DMS 273 (cell line): ENCODE measurements around the gene GNAL.
"Not testable (repeated sequence)": the region's sequence is repeated elsewhere in the genome, so short reads cannot be mapped to it uniquely, and the experiment has no call there.

Source experiments
- DNase-seq: peaks from one replicate; lab custom pipeline; 2025; ENCODE audit not compliant: unreplicated experiment; lab: John Stamatoyannopoulos, UW

Gene GNAL

DNA sequence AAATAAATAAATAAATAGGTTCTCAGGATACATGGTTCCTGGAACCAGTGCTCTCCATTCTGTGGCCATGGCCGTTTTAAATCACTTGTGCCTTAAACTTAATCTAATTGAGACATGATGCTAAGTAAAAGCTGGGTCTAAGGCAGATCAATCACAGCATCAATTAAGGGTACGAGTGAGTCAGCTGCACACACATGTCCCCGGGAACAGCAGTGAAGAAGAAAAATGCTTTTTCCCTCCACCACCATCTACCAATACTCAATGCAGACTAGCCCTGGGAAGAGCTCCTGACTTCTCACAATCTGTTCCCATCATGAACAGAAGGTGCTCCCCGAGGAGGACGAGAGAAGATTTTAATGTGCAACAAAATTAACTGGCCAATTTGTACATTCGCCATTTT is 155.4 kb downstream of the GNAL start:
- DNase-seq = no peak

DNA sequence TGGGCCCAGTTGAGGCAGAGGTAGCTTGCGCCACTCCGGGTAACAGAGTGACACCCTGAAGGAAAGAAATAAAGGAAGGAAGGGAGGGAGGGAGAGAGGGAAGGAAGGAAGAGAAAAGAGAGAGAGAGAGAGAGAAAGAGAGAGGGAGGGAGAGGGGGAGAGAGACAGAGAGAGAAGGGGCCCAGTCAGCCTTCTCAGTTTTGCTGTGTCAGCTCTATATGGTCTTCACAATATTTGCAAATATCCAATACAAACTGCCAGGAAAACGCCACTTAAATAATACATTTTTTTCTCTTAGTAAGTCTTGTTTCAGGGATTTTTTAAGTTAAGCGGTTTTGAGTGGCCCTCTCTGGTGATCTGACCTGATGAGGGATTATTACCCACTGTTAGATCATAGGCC is 156.6 kb downstream of the GNAL start:
- DNase-seq = no peak

DNA sequence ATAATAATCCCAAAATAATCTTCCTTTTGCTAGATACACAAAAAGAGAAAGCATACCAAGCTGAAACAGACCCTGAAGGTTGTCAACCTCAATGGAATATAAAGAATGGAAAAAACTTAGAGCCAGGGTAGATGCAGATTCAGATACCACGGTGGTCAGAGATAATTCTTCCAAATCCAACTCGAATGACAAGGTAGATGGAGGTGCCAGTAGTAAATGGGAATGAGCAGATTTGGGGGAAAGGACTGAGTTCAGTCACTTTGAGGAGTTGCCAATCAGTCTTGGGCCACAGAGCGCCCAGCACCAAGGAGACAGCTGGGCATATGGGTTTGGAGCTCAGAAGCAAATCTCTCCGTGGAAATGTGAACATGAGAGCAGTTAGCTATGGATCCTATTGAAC is 158.7 kb downstream of the GNAL start:
- no peak for DNase-seq

DNA sequence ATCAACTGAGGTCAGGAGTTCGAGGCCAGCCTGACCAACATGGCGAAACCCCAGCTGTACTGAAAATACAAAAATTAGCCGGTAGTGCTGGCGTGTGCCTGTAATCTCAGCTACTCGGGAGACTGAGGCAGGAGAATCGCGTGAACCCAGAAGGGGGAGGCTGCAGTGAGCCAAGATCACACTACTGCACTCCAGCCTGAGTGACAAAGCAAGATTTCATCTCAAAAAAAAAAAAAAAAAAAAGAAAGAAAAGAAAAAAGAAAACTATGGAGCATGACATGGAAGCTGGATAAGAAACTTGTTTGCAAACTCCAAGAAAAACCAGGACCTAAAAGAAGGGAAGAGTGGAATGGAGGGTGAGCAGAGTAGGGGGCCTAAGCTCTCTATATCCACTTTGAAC is 160.2 kb downstream of the GNAL start:
- DNase-seq = no peak

DNA sequence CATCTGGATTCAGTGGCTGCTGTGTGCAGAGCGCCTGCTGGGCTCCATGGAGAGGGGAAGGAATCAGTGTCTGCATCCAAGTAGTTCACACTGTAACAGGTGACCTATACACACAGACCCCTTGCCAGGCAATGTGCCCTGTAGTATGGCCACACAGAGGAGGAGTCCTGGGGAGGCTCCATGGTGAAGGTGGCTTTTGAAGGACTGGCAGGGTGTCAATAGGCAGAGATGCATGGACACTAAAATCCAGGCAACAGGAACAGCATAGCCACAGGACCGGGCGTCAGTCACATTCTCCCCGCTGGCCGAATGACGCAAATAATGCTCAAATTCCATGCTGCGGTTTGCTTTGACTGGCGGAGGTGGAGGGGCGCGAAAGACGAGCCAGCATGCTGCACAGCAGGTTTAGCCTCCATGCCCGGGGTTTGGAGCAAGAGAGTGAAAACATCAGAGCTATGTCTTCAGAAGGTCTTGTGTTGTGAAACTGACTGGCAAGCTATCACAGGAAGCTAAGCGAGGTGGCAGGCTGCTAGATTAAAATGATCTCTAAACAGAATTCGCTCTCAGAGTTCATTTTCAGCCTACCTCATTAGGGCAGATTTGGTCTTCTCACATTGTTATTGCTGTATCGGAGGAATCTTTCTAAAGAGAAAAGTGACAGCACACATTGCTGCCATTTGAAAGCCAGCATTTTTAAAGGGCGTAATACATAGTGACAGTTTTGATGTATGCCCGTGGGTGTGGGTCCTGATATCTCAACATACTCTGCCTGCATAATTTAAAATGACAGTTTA is 161.0 kb downstream of the GNAL start:
- peak; percentile 91 for DNase-seq

DNA sequence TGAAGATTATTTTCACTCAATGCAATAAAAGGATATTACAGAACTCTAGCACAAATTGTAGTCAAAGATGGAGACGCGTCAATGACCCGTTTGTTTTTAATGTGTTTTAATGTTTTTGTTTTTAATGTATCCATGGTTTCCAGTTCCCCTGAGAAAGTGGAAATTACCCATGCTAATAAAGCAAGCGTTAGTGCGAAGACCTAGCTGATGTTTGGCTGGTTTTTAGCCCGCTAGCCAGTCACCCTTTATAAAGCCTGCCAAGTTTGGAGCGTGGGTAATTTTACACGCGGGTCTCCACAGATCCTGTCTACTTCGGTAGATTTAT is 161.7 kb downstream of the GNAL start:
- peak; percentile 83 for DNase-seq

DNA sequence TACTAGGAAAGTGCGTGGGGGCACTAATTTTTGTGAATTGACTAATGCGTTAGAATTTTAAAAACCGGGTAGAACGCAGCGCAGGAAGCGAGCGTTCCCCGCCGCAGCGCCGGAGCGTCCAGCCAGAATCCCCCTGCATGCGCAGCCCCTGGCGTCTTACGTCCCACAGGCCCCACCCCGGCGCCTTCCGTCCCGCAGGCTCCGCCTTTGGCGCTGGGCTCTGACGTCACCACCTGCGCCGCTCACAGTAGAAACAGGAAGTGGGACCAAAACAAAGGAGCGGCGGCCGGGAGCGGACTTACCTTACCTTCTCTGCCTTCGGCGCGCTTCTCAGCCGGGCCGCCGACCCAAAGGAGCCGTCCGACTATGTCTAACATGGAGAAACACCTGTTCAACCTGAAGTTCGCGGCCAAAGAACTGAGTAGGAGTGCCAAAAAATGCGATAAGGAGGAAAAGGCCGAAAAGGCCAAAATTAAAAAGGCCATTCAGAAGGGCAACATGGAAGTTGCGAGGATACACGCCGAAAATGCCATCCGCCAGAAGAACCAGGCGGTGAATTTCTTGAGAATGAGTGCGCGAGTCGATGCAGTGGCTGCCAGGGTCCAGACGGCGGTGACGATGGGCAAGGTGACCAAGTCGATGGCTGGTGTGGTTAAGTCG is 162.2 kb downstream of the GNAL start, which contains the start of gene CHMP1B:
Gene CHMP1B (plus strand): TSS at position 268 of the 660 bp plus-strand sequence. CDS start 99 bp downstream, at position 367.
- DNase-seq = peak; percentile 99

DNA sequence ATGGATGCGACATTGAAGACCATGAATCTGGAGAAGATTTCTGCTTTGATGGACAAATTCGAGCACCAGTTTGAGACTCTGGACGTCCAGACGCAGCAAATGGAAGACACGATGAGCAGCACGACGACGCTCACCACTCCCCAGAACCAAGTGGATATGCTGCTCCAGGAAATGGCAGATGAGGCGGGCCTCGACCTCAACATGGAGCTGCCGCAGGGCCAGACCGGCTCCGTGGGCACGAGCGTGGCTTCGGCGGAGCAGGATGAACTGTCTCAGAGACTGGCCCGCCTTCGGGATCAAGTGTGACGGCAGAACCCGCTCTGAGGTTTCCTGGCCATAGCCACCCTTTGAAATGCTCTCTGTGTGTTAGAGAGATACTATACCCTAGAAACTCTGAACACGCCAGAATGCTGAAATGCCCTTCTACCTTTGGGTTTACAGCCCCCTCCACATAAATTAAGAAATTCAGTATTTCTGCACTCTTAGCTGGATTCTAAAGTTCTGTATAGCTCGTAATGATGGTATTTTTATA is 162.8 kb downstream of the GNAL start:
- peak; percentile 65 for DNase-seq

DNA sequence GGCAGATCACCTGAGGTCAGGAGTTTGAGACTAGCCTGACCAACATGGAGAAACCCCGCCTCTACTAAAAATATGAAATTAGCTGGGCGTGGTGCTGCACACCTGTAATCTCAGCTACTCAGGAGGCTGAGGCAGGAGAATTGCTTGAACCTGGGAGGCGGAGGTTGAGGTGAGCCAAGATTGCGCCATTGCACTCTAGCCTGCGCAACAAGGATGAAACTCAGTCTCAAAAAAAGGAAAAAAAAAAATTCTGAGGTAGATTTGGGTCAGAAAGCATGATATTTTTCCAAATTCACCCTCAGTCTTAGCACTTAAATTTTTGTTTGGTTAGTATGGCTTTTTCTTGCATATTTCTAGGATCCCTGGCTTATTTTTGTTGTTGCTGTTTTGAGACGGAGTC is 165.5 kb downstream of the GNAL start:
- not testable (repeated sequence) for DNase-seq

DNA sequence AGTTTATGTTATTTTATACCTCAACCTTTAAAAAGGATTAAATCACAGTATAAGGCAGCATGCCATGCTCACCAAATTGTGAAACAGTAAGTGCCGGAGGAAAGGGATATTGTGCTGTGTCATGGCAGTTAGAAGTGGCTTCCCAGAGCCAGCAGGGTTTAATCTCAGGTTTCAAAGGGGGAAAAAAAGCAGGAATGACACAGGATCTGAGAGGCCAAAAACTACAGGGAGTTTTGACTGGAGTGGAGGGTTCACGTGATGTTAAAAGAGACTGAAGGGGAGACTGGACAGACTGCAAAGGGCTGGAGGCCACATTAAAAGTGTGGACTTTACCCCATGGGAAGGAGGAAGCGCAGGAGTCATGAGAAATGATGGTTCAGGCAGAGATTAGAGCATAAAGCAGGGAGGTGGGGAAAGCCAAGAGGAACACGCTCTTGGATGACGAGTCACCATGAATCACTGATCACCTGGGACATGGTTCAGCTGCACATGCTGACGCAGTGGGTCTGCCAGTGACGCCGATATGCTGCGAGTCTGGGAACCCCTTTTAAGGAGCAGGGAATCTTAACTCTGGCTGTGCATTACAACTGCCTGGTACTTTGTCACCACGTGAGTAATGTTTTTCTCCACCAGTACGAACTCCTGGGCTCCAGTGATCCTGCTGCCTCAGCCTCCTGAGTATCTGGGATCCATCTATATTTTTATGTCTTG is 168.3 kb downstream of the GNAL start:
- DNase-seq = peak; percentile 83

DNA sequence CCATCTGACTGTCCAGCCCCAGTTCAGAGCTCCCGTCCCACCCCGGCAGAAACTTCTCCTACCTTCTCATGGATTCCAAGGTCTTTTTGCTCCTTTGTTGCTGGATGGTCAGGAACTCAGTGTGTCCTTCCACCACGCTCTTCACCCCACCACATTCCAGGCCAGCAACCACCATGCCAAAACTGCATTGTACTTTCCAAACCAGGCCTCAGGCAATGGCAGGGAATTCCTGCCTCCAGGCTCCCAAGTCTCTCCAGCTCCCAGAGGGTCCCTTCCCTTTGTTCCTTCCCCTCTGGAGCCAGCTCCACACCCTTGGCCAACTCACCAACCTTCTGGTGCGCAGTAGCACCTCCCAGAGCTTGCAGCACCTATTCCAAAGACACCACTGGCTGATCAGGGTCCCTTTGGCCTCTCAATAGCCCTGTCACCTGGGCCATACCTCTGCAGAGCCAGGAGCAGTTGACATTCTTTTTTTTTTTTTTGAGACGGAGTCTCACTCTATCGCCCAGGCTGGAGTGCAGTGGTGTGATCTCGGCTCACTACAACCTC is 170.3 kb downstream of the GNAL start:
- DNase-seq = no peak

DNA sequence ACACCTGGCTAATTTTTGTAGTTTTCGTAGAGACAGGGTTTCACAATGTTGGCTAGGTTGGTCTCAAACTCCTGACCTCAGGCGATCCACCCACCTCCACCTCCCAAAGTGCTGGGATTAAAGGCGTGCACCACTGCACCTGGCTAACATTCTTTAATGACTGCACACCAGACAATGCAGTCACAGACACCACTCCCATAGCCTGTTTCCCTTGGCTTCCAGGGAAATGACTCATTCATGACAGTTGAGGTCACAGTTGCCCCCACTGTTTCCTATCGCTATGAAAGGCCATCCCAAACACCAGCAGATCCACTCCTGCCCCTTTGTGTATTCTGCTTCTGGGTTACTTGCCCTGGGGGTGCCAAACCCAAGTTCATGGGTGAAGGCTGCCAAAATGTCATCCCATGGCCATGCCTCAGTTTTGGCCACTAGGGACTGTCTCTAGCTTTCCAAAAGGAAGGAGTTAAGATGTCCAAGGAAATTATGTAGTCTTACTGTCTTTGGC is 170.9 kb downstream of the GNAL start:
- DNase-seq = no peak

DNA sequence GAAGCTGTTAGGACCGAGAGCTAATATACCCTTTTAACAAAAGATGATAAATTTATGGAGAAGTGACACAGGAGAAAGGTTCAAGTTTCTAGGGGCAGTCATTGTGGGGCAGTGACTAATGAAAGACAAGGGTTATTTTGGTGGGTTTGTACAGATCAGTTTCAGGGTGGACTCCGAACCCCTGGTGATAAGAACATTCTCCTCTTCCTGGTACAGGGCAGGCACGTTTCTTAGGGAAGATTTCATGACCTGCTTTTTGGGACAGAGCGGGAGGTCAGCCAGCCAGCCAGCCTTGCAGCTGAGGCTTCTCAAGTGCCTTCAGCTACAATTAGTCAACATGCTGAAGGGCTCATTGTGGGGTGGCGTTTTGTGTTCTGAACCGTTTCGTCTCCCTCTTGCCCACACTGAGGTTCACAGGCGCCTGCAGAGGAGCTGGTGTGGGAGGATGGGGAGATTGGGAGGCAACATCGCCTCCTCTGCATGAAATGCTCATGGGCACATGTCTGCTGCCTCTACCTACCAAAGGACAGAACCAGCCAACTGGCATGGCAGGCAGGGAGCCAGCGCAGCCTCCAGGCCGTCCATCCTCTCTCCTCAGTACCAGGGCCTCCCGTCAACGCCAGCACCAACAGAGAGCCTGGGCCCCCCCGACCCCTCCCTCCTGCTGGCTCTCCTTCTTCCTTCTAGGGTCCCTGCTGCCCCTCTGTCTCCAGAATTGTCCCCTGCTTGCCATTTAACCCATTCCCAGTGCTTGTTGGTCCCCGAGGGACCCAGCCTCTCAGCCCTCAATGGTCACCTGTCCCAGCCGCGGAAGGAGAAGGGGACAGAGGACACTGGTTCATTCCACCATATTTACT is 171.8 kb downstream of the GNAL start:
- no peak for DNase-seq

DNA sequence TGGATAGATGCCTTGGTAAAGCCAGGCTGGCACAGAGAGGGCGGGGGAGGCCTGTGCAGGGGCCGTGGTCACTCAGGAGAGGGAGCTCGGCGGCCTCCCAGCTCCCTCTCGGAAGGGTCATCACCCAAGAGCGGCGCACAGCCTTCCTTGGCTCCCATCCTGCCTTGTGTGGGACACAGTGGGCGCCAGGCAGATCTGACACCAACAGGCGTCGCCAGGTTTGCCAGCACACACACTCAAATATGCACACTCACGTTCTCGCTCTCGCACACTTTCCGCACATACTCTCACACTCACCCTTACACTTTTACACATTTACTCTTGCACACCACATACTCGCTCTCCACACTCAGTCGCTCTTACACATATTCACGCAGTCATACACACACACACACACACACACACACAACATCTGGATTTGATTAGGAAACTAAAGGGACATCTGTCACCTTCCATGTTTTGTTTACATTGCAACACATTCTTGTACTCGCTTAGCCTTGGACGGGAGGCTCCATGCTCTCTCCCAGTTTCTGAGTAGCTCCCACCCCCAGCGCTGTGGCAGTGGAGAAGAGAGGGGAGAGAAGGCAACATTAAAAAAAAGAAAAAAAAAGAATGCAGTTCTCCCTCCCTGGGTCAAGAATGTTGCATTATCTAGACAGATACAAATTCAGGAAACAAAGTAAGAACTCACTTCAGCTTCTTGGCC is 172.7 kb downstream of the GNAL start:
- DNase-seq = peak; percentile 55

DNA sequence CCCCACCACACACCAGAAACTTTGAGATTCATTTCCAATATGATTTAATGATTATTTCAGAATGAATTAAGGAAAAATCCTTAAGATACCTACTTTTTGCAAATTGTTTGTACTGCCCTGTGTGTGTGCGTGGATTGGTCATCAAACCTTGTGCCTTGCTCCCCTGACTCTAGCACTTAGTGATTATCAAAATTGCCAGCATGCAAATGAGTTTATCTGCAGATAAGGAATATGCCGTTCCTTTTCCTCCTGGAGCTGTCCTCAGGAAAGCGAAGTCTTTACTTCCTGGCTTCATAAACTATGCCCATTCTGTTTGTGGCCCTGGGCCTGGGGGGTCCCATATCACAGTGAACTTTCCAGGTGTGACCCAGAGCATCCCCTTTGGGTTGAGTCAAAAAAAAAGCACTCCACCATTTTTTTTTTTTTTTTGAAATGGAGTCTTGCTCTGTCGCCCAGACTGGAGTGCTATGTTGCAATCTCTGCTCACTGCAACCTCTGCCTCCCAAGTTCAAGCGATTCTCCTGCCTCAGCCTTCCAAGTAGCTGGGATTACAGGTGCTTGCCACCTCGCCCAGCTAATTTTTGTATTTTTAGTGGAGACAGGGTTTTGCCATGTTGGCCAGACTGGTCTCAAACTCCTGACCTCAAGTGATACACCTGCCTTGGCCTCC is 173.5 kb downstream of the GNAL start:
- DNase-seq = no peak

DNA sequence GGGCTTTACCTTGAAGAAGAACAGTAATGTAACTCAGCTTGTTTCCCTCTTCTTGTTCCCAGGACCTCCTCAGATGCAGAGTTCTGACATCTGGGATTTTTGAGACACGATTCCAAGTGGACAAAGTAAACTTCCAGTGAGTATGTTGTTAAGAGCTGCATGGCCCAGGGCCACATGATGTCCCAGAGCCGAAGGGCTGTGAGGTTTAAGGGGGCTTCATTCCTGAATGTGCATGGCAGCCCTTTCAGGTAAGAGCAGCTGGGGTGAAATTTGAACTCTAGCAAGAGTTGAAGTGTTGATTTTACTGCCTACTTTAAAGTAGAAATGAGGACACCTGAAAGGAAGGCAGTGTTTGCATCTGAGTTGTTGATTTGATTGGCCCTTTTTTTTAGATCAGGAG is 175.4 kb downstream of the GNAL start:
- no peak for DNase-seq

DNA sequence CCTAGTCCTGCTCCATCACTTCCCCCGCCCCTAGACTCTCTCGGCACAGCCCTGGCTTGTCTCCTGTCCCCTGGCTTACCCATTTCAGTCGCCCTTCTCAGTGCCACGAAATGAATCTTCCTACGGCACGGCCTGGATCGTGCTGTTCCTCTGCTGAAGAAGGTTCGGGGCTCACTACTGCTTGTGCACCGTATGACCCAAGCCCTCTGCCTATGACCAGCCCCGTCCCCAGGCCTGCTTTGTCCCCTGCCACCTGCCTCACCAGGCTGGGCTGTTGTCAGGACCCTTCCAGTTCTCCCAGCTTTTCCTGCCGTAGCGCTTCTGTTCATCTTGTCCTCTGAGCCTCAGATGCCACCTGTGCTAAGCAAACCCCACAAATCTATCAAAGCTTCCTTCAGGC is 176.0 kb downstream of the GNAL start:
- no peak for DNase-seq

DNA sequence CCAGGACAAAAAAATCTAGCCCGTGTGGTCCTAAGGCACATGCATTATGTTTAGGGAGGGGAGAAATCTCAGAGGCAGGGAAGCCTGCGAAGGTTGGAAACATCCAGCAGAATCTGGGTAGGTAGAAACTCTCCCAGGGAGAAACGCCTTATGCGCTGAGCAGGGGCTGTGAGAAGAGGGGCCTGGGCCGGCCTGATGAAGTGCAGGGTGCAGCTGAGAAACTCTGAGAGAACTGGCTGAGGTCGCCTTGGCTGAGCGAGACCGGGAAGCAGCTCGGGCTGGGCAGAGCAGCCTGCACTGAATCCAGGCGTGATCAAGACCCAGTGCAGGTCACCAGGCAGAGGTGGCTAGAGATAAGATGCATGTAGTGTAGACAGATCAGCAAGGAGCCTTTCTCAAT is 177.3 kb downstream of the GNAL start:
- DNase-seq = no peak

DNA sequence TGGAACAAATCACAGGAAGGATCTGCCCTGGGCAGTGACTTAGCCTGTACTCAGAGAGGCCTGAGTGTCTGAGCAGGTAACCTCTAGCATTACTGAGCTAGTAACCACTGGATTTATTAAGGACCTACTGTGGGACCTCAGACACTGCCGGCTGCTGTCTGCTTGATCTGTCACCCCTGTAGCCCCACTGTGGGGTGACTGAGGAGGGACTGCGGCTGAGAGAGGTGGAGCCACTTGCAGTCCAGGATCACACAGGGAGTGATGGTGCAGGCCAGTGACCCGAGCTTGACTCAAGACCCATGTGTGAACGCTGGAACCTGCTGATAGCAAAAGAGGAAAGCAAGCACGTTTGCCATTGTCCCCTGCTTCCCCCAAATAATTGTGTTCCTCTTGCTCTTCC is 177.7 kb downstream of the GNAL start:
- no peak for DNase-seq
